Glutamatergic neuron (in vitro differentiated cells): ENCODE data around the gene JARID2. TPM values are rescaled to one million over a fixed set of nuclear protein-coding genes. Genes with fewer than 3 reads are reported as not detected.

Source experiments
- DNase-seq: peaks from one replicate; pipeline ENCODE4 v3.0.0; 2022
- H3K27ac Mint-ChIP-seq: one replicate; pipeline ENCODE4 v1.8.0; 2020; ENCODE audit warnings: mild to moderate bottlenecking, mixed read lengths, inconsistent platforms; ENCODE audit not compliant: unreplicated experiment
- H3K27me3 Mint-ChIP-seq: one replicate; pipeline ENCODE4 v1.8.0; 2020; ENCODE audit warnings: mild to moderate bottlenecking, moderate library complexity, mixed read lengths, inconsistent platforms; ENCODE audit not compliant: unreplicated experiment
- H3K36me3 Mint-ChIP-seq: one replicate; pipeline ENCODE4 v1.8.0; 2020; ENCODE audit warnings: mild to moderate bottlenecking, mixed read lengths, inconsistent platforms; ENCODE audit not compliant: unreplicated experiment
- H3K4me1 Mint-ChIP-seq: one replicate; pipeline ENCODE4 v1.8.0; 2020; ENCODE audit warnings: mild to moderate bottlenecking, low read depth, mixed read lengths, inconsistent platforms; ENCODE audit not compliant: unreplicated experiment
- H3K4me3 Mint-ChIP-seq: one replicate; pipeline ENCODE4 v1.8.0; 2020; ENCODE audit warnings: mild to moderate bottlenecking, mixed read lengths, inconsistent platforms; ENCODE audit not compliant: unreplicated experiment
- H3K9me3 Mint-ChIP-seq: one replicate; pipeline ENCODE4 v1.8.0; 2020; ENCODE audit warnings: mild to moderate bottlenecking, moderate library complexity, mixed read lengths, inconsistent platforms; ENCODE audit not compliant: unreplicated experiment
- total RNA-seq: library from RNA; stranded (reverse); fragmentation: NEBNext Ultra II Directional; extraction: Animal tissue kit (Norgen Biotek cat#: 25700); gene quantifications from one replicate; pipeline ENCODE4 v1.2.1, GENCODE V29; 2021; ENCODE audit not compliant: unreplicated experiment
- TF ChIP-seq, protein P1 (sequence below): fragments of 200-600 bp; sonication (generic); IDR thresholded peaks from one replicate; pipeline ENCODE4 v1.5.0; 2021; ENCODE audit not compliant: partially characterized antibody, unreplicated experiment

The JARID2 gene
- total RNA-seq, 1 donor from 2014 or later, result 83.8 TPM

GRCh38 chr6:15213838-15214400, 31.9 kb upstream of the JARID2 start:
- Mint-ChIP-seq H3K27me3 (peaks cover 2% of the 10 kb centered on the region), H3K4me1 (no peaks in the 10 kb centered on the region), H3K27ac (no peak overlapping the region), H3K4me3 (no peak overlapping the region), H3K9me3 (peaks cover 3% of the 10 kb centered on the region), H3K36me3 (peaks cover 3% of the 10 kb centered on the region)
- TF ChIP-seq, protein P1, sequence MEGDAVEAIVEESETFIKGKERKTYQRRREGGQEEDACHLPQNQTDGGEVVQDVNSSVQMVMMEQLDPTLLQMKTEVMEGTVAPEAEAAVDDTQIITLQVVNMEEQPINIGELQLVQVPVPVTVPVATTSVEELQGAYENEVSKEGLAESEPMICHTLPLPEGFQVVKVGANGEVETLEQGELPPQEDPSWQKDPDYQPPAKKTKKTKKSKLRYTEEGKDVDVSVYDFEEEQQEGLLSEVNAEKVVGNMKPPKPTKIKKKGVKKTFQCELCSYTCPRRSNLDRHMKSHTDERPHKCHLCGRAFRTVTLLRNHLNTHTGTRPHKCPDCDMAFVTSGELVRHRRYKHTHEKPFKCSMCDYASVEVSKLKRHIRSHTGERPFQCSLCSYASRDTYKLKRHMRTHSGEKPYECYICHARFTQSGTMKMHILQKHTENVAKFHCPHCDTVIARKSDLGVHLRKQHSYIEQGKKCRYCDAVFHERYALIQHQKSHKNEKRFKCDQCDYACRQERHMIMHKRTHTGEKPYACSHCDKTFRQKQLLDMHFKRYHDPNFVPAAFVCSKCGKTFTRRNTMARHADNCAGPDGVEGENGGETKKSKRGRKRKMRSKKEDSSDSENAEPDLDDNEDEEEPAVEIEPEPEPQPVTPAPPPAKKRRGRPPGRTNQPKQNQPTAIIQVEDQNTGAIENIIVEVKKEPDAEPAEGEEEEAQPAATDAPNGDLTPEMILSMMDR, result no peak
- no peak for DNase-seq

DNA sequence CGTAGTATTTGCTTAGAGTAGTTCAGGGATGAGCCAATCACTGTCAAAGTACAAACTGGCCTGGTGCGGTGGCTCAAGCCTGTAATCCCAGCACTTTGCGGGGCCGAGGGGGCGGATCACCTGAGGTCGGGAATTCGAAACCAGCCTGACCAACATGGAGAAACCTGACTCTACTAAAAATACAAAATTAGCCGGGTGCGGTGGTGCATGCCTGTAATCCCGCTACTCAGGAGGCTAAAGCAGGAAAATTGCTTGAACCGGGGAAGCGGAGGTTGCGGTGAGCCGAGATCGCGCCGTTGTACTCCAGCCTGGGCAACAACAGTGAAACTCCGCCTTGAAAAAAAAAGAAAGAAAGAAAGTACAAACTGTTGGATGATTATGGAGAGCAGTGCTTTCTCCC, 27.5 kb upstream of the JARID2 start:
- TF ChIP-seq, protein P1, result no peak
- no peaks in the 10 kb centered on the region for H3K9me3 Mint-ChIP-seq
- no peaks in the 10 kb centered on the region for H3K36me3 Mint-ChIP-seq
- H3K4me1 Mint-ChIP-seq, result no peaks in the 10 kb centered on the region
- H3K27ac Mint-ChIP-seq, result no peak overlapping the region
- H3K27me3 Mint-ChIP-seq, result peaks cover 2% of the 10 kb centered on the region
- no peak for DNase-seq
- no peak overlapping the region for H3K4me3 Mint-ChIP-seq

GRCh38 chr6:15220062-15220461, 25.8 kb upstream of the JARID2 start:
- no peak for DNase-seq
- Mint-ChIP-seq H3K27me3 (no peaks in the 10 kb centered on the region), H3K9me3 (peaks cover 6% of the 10 kb centered on the region), H3K4me3 (no peak overlapping the region), H3K36me3 (no peaks in the 10 kb centered on the region), H3K27ac (no peak overlapping the region), H3K4me1 (no peaks in the 10 kb centered on the region)
- TF ChIP-seq, protein P1, result no peak

DNA sequence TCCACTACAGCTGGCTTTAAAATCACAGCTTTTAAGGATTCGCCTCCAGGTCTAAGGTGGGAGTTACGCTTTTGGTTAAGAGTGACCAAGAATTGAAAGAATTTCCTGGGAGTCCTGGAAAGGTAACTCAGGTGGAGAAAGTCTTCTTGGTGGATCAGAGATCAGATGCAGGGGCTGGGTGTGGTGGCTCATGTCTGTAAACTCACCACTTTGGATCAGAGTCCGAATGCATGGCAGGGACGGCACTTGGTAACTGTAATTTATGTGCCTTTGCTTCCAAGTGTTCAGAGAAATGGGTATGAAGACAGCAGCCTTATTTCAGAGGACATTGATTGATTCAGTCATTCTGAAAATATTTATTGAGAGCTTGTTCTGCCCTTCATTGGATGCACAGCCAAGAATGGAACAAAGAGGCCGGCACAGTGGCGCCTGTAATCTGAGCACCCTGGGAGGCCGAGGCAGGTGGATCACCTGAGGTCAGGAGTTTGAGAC, 18.0 kb upstream of the JARID2 start:
- H3K9me3 Mint-ChIP-seq, result peaks cover 6% of the 10 kb centered on the region
- TF ChIP-seq, protein P1, result no peak
- H3K4me1 Mint-ChIP-seq, result no peaks in the 10 kb centered on the region
- no peaks in the 10 kb centered on the region for H3K27me3 Mint-ChIP-seq
- no peaks in the 10 kb centered on the region for H3K36me3 Mint-ChIP-seq
- no peak overlapping the region for H3K27ac Mint-ChIP-seq
- DNase-seq, result no peak
- H3K4me3 Mint-ChIP-seq, result no peak overlapping the region

DNA sequence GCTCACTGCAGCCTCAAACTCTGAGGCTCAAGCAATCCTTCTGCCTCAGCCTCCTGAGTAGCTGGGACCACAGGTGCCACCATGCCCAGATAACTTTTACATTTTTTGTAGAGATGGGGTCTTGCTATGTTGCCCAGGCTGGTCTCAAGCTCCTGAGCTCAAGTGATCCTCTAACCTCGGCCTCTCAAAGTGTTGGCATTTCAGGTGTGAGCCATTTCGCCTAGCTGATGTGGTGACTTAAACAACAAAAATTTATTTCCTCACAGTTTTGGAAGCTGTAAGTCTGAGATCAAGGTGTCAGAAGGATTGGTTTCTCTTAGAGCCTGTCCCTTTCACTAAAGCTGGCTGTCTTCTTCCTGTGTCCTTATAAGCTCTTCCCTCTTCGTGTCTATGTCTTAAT, 15.0 kb upstream of the JARID2 start:
- no peaks in the 10 kb centered on the region for H3K36me3 Mint-ChIP-seq
- no peak overlapping the region for H3K4me3 Mint-ChIP-seq
- TF ChIP-seq, protein P1, result no peak
- no peak overlapping the region for H3K27ac Mint-ChIP-seq
- no peaks in the 10 kb centered on the region for H3K4me1 Mint-ChIP-seq
- no peaks in the 10 kb centered on the region for H3K27me3 Mint-ChIP-seq
- no peak for DNase-seq
- no peaks in the 10 kb centered on the region for H3K9me3 Mint-ChIP-seq
